GM23248 (cell line): ENCODE results near the gene GPAT3. TPM values are rescaled to one million over a fixed set of nuclear protein-coding genes. Genes with fewer than 3 reads are reported as not detected.
"Not testable (repeated sequence)": the region's sequence is repeated elsewhere in the genome, so short reads cannot be mapped to it uniquely, and the experiment has no call there.

Source experiments
- DNase-seq: peaks from one replicate; pipeline ENCODE4 v3.0.0-alpha.2; 2015
- H2AFZ ChIP-seq: fragments of 200-600 bp; sonication (generic); 2 replicates; pipeline ENCODE4 v1.6.1; 2016; ENCODE audit warnings: antibody characterized with exemption
- H3F3A ChIP-seq: fragments of 200-600 bp; sonication (generic); 2 replicates; pipeline ENCODE4 v1.6.1; 2016; ENCODE audit warnings: mild to moderate bottlenecking, antibody characterized with exemption, mixed run types; ENCODE audit not compliant: insufficient read depth
- H3K27ac ChIP-seq: fragments of 200-600 bp; sonication (generic); 2 replicates; pipeline ENCODE4 v1.5.1; 2016; ENCODE audit warnings: mild to moderate bottlenecking
- H3K27me3 ChIP-seq: fragments of 200-600 bp; sonication (generic); replicated peaks from 2 replicates; pipeline ENCODE4 v1.6.1; 2016; ENCODE audit warnings: mild to moderate bottlenecking; ENCODE audit not compliant: insufficient read depth
- H3K36me3 ChIP-seq: fragments of 200-600 bp; sonication (generic); 2 replicates; pipeline ENCODE4 v1.6.1; 2016; ENCODE audit warnings: low read depth, mild to moderate bottlenecking
- H3K4me1 ChIP-seq: fragments of 200-600 bp; sonication (generic); 2 replicates; pipeline ENCODE4 v1.6.1; 2016; ENCODE audit warnings: mild to moderate bottlenecking; ENCODE audit not compliant: insufficient read depth
- H3K4me2 ChIP-seq: fragments of 200-600 bp; sonication (generic); one replicate; pipeline ENCODE4 v1.6.1; 2016; ENCODE audit warnings: mild to moderate bottlenecking; ENCODE audit not compliant: unreplicated experiment
- H3K4me3 ChIP-seq: fragments of 200-600 bp; sonication (generic); 2 replicates; pipeline ENCODE4 v1.5.1; 2016; ENCODE audit warnings: mild to moderate bottlenecking
- H3K79me2 ChIP-seq: fragments of 200-600 bp; sonication (generic); 2 replicates; pipeline ENCODE4 v1.6.1; 2016; ENCODE audit warnings: mild to moderate bottlenecking; ENCODE audit not compliant: insufficient read depth
- H3K9ac ChIP-seq: fragments of 200-600 bp; sonication (generic); 2 replicates; pipeline ENCODE4 v1.6.1; 2016; ENCODE audit warnings: mild to moderate bottlenecking
- H3K9me2 ChIP-seq: fragments of 200-600 bp; sonication (generic); 2 replicates; pipeline ENCODE4 v1.6.1; 2016; ENCODE audit warnings: mixed run types, mild to moderate bottlenecking, moderate library complexity; ENCODE audit not compliant: insufficient read depth
- H3K9me3 ChIP-seq: fragments of 200-600 bp; sonication (generic); one replicate; pipeline ENCODE4 v1.6.1; 2017; ENCODE audit warnings: low read depth
- H4K20me1 ChIP-seq: fragments of 200-600 bp; sonication (generic); 2 replicates; pipeline ENCODE4 v1.6.0; 2016; ENCODE audit not compliant: insufficient read depth
- EZH2 ChIP-seq: fragments of 200-600 bp; sonication (generic); IDR thresholded peaks from 2 replicates; pipeline ENCODE4 v1.6.1; 2018; ENCODE audit warnings: antibody characterized with exemption, mild to moderate bottlenecking; ENCODE audit not compliant: insufficient read depth, poor library complexity, severe bottlenecking
- EZH2phosphoT487 ChIP-seq: fragments of 200-600 bp; sonication (generic); IDR thresholded peaks from 2 replicates; pipeline ENCODE4 v1.6.1; 2018; ENCODE audit warnings: antibody characterized with exemption, moderate library complexity, mild to moderate bottlenecking, low read depth; ENCODE audit not compliant: insufficient read depth
- WGBS, 2 experiments: methylation state at CpG; one replicate each; pipeline ENCODE4 v1.1.6; 2015 to 2017; ENCODE audit warnings: low lambda C conversion rate in 2 of 2, low coverage in 1 of 2; ENCODE audit errors: missing lambda C conversion rate in 2 of 2; 5-methylcytosine and 5-hydroxymethylcytosine counted together
- in situ Hi-C: fragments of 300-500 bp; cut with MboI; formaldehyde crosslinking; loops from 2 replicates; pipeline ENCODE4 v1.15.0; 2020
- polyA plus RNA-seq: library from polyadenylated mRNA; unstranded; fragments of >200 nt; fragmentation: Nextera tagmentation; extraction: Ambion mirVana; gene quantifications from 2 replicates; pipeline ENCODE4 v1.2.1, GENCODE V29; 2016
- total RNA-seq: library from RNA; depleted of rRNA; stranded (reverse); fragments of >200 nt; shearing (Covaris generic); gene quantifications from 2 replicates; pipeline ENCODE4 v1.2.3, GENCODE V29; 2014

Gene GPAT3
- total and polyA plus RNA-seq, 2 experiments from 2014 or later: 1.7 to 2.5 TPM

DNA sequence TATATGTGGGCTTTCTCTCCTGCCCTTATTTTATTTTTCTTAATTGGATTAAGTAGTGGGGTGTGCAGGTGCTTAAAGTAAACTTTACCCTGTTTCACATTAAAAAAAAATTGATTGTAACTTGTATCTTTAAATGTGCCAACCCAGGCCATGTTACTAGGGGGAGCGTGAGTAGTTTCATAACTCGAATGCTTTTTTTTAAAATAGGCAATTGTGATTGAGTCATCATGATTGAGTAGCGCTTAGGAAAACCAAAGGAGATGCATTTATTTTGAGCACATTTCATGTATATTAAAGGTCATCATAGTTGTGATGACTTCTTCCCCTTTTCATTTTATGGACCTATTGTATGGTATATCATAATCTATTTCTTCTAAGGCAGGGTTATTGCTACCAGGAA lies 32.2 kb downstream of the GPAT3 start:
- no peaks in the 10 kb centered on the region for H3K9me3 ChIP-seq
- H3K27me3 ChIP-seq: no peaks in the 10 kb centered on the region
- H4K20me1 ChIP-seq: no peaks in the 10 kb centered on the region
- DNase-seq: no peak
- H3K79me2 ChIP-seq: no peaks in the 10 kb centered on the region
- no peaks in the 10 kb centered on the region for H3F3A ChIP-seq
- H3K4me2 ChIP-seq: no peak overlapping the region
- WGBS, 2 experiments: 97 to 99% methylated on average over 3 of the region's 3 CpGs
- H3K4me3 ChIP-seq: no peak overlapping the region
- TF ChIP-seq EZH2: no peak
- no peak for TF ChIP-seq EZH2phosphoT487
- H3K9ac ChIP-seq: no peak overlapping the region
- no peaks in the 10 kb centered on the region for H3K36me3 ChIP-seq
- no peaks in the 10 kb centered on the region for H3K9me2 ChIP-seq
- no peak overlapping the region for H3K27ac ChIP-seq
- no peak overlapping the region for H2AFZ ChIP-seq
- in situ Hi-C loops: no loop called here
- no peaks in the 10 kb centered on the region for H3K4me1 ChIP-seq

DNA sequence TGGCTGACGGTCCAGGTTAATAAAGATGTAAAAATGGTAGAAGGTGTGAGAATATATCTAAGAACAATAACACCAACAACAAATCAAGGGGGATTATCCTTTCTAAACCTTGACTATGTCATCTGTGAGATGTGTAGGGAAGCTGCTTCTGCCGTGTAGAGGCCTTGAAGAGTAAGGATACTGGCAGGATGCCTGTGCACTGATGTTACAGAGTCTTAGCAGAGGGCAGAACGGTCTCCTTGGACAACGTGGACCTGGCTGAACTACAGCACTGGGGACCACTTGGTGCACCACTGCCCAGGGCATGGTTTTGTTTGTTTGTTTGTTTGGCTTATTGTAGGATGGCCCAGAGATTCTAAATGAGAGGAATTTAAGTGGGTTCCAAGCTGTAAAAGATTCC lies 33.5 kb downstream of the GPAT3 start:
- DNase-seq: no peak
- in situ Hi-C loops: no loop called here

DNA sequence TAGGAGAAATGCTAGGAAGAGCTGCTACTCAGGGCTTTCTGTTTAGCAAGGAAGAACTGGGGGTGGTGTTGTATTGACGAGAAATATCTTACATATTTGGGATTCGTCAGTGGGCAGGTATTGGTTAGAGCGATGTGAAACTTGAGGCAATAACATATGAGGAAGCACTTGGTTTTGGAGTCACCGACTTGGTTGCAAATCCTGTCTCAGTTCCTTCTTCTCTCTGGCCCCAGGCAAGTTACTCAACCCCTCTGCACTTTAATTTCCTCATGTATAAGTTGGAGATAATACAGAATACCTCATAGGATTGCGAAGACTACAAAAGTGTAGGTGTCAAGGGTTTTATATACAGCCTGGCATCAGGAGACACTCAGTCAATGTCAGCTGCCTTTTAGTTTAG lies 34.1 kb downstream of the GPAT3 start:
- H3K4me1 ChIP-seq: no peaks in the 10 kb centered on the region
- no peak overlapping the region for H3K4me3 ChIP-seq
- no peak overlapping the region for H3K27ac ChIP-seq
- TF ChIP-seq EZH2phosphoT487: no peak
- no peak for TF ChIP-seq EZH2
- H3F3A ChIP-seq: no peaks in the 10 kb centered on the region
- H3K9me2 ChIP-seq: no peaks in the 10 kb centered on the region
- H3K9ac ChIP-seq: no peak overlapping the region
- in situ Hi-C loops: no loop called here
- WGBS, 2 experiments: 91% methylated on average over 5 of the region's 5 CpGs
- no peak overlapping the region for H2AFZ ChIP-seq
- DNase-seq: no peak
- no peaks in the 10 kb centered on the region for H3K79me2 ChIP-seq
- no peaks in the 10 kb centered on the region for H3K27me3 ChIP-seq
- no peak overlapping the region for H3K4me2 ChIP-seq
- H3K9me3 ChIP-seq: no peaks in the 10 kb centered on the region
- no peaks in the 10 kb centered on the region for H4K20me1 ChIP-seq
- H3K36me3 ChIP-seq: no peaks in the 10 kb centered on the region

More for the DNA sequence above, 33.5 kb downstream of the GPAT3 start:
- Histone ChIP-seq H3K9me2 (no peaks in the 10 kb centered on the region), H3K4me2 (no peak overlapping the region), H3K4me3 (no peak overlapping the region), H3K79me2 (no peaks in the 10 kb centered on the region), H3K27me3 (no peaks in the 10 kb centered on the region), H3K36me3 (no peaks in the 10 kb centered on the region), H3K27ac (no peak overlapping the region), H3F3A (no peaks in the 10 kb centered on the region), H2AFZ (no peak overlapping the region), H3K4me1 (no peaks in the 10 kb centered on the region), H4K20me1 (no peaks in the 10 kb centered on the region), H3K9ac (no peak overlapping the region), H3K9me3 (no peaks in the 10 kb centered on the region)
- TF ChIP-seq EZH2 (no peak), EZH2phosphoT487 (no peak)
- 70 to 74% methylated on average over 4 of the region's 4 CpGs for WGBS, 2 experiments

DNA sequence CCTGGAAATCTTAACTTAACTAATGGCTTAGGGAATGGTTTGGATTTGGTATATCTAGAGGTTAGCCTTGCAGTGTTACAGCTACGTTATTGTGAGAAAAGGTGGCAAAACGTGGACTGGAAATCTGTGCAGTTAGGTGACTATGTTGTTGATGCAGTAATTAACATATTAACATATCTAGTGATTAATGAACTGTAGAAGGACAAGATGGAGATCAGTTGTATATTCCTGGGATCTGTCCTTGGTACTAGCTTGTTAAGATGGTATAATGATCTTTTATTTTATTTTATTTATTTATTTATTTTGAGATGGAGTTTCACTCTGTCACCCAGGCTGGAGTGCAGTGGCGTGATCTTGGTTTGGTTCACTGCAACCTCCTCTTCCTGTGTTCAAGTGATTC lies 36.9 kb downstream of the GPAT3 start:
- no peaks in the 10 kb centered on the region for H3K9me2 ChIP-seq
- 72 to 73% methylated on average over 3 of the region's 3 CpGs for WGBS, 2 experiments
- H3K36me3 ChIP-seq: no peaks in the 10 kb centered on the region
- no peak overlapping the region for H3K27ac ChIP-seq
- no peaks in the 10 kb centered on the region for H3K4me1 ChIP-seq
- no peak for DNase-seq
- no peak overlapping the region for H3K4me2 ChIP-seq
- no peaks in the 10 kb centered on the region for H4K20me1 ChIP-seq
- H3K9ac ChIP-seq: no peak overlapping the region
- TF ChIP-seq EZH2phosphoT487: no peak
- TF ChIP-seq EZH2: no peak
- in situ Hi-C loops: no loop called here
- H3K4me3 ChIP-seq: no peak overlapping the region
- H3K27me3 ChIP-seq: no peaks in the 10 kb centered on the region
- no peaks in the 10 kb centered on the region for H3K79me2 ChIP-seq
- H3K9me3 ChIP-seq: no peaks in the 10 kb centered on the region
- H3F3A ChIP-seq: no peaks in the 10 kb centered on the region
- H2AFZ ChIP-seq: no peak overlapping the region

DNA sequence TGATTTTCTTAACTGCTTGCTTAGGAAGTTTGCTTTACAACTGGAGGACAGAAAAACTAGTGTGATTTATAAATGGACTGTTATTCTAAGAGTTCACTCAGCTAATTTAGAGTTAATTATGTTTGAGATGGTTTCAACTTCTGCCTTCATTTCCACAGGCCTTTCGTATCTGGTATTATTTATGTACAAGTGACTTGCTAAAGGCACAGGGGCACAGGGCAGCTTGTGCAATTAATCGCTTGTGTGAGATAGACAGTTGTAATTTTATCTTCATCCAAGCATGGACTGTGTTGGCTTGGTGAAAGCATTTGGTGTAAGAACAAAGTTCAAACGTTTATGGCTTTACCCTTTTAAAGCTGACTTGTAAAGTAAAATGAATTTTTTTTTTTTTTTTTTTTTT lies 38.3 kb downstream of the GPAT3 start:
- Histone ChIP-seq H3K36me3 (no peaks in the 10 kb centered on the region), H3K9ac (no peak overlapping the region), H3K27me3 (no peaks in the 10 kb centered on the region), H3K9me2 (no peaks in the 10 kb centered on the region), H3K4me3 (no peak overlapping the region), H2AFZ (no peak overlapping the region), H3K4me2 (no peak overlapping the region), H3K9me3 (no peaks in the 10 kb centered on the region), H3K79me2 (no peaks in the 10 kb centered on the region), H3K4me1 (no peaks in the 10 kb centered on the region), H4K20me1 (no peaks in the 10 kb centered on the region), H3K27ac (no peak overlapping the region), H3F3A (no peaks in the 10 kb centered on the region)
- in situ Hi-C loops: no loop called here
- WGBS, 2 experiments: 56 to 58% methylated on average over 3 of the region's 3 CpGs
- DNase-seq: no peak
- no peak for TF ChIP-seq EZH2phosphoT487
- TF ChIP-seq EZH2: no peak

DNA sequence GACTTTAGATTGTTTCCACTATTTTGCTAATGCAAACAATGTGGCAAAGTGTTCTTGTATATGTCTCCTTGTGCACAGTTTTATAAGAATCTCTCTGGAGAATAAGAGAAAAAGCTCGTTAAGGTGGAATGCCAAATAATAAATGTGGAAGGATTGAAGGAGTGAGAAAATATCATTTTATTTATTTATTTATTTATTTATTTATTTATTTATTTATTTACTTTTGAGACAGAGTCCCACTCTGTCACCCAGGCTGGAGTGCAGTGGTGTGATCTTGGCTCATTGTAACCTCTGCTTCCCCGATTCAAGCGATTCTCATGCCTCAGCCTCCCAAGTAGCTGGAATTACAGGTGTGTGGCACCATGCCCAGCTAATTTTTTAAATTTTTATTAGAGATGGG lies 40.3 kb downstream of the GPAT3 start:
- H3K27me3 ChIP-seq, DNase-seq, H3F3A ChIP-seq, H4K20me1 ChIP-seq, in situ Hi-C loops, H3K4me2 ChIP-seq, H3K9ac ChIP-seq, H3K9me3 ChIP-seq, H3K4me3 ChIP-seq, H2AFZ ChIP-seq, H3K79me2 ChIP-seq, H3K9me2 ChIP-seq, H3K36me3 ChIP-seq, H3K27ac ChIP-seq, H3K4me1 ChIP-seq: not testable (repeated sequence)
- WGBS, 2 experiments: 75 to 76% methylated on average over 3 of the region's 3 CpGs
